Purkinje cell (primary cell): ENCODE data around the gene ABLIM3. TPM values are rescaled to one million over a fixed set of nuclear protein-coding genes. Genes with fewer than 3 reads are reported as not detected.

Source experiments
- polyA plus RNA-seq: library from polyadenylated mRNA; unstranded; fragments of >200 nt; fragmentation: Nextera tagmentation; gene quantifications from 2 replicates; pipeline ENCODE4 v1.2.1, GENCODE V29; 2014

Gene ABLIM3
- polyA plus RNA-seq = 4.1 and 7.1 TPM in 2 replicates

DNA sequence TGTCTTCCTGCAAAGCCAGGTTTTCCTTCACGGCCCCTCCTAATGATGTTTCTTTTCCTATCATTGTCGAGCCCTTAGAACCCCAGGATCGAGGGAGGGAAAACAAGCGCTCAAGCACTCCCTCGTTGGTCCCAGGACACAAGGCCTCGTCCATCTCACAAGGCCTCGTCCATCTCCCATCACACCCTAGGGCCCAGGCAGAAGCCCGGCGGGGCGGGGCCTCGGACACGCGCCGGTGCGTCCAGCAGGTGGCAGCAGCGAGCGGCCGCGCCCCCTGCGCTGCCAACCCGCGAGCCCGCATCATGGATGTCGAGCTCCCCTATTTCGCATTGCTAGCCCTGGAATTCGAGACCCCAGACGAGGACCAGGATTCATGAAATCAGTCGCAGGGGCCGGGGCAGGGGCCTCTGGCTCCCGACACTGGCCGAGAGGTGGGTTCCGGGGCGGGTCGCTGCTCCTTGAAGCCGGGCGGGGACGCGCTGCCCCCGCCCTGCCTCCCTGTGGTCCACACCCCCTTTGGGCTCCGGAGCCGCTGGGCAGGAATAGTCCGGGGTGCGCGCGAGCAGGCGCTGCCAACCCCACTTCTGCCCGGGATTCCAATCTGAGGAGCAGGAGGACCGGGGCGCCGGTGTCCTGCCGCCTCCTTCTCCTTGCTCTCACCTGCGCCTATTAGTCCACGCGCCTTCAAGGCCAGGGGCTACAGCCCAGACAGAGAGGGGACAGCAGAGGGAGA is at the start of gene ABLIM3:
TSS of gene ABLIM3 (plus strand) at position 270 of the 733 bp plus-strand sequence. CDS start 603 bp downstream, outside the sequence.

DNA sequence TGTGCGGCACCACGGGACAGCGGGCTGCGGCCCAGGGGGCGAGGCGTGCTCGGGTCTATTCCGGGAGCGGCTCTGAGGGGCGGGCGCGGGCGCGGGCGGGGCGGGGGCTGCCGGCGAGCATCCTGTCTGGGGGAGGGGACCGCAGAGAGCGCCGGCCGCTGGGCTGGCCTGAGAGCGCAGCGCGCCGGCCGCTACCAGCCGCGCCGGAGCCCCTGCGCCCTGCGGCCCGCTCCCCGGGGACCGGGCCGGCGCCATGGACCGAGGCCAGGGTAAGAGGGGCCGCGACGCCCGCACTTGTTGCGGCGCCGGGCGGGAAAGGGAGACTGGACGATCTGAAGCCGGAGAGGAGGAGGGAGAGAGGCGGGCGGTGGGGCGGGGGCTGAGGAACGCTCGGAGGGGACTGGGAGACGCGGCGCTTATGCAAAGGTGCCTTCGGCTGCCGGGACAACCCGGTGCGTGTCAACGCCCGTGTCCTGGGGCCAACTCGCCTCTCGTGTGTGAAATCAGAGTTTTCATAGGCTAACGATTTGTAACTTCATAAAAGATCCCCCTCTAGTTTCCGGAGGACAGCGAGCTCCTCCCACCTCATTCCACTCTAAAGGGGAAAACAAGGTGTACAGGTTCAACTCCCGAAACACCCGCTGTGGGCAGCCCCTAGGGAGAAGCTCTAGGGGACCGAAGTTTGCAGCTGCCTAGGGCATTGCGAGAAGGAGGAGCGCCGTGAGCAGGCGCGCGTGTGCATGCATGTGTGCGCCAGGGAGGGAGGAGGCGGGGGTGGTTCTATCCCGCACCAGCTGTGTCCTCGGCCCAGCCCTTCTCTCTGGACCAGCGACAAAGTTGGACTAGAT is 130.6 kb downstream of the ABLIM3 start, which contains the start of gene AFAP1L1:
TSS of gene AFAP1L1 (plus strand) at position 144 of the 848 bp plus-strand sequence. CDS start at position 254, 110 bp downstream.

Other genes with a start within 250 kb of the ABLIM3 start
- 0.59 and 1.1 TPM in 2 replicates for gene SH3TC2, start 78.4 kb upstream of the ABLIM3 start, polyA plus RNA-seq
- gene AFAP1L1, start 130.4 kb downstream of the ABLIM3 start, polyA plus RNA-seq = 0.93 TPM in 1 of 2 replicates, not detected in the other
- gene GRPEL2, start 204.0 kb downstream of the ABLIM3 start, polyA plus RNA-seq = 11.6 and 16.6 TPM in 2 replicates
- 15.3 and 18.3 TPM in 2 replicates for gene PCYOX1L, start 216.6 kb downstream of the ABLIM3 start, polyA plus RNA-seq
- not detected in 2 replicates for gene IL17B, start 237.8 kb downstream of the ABLIM3 start, polyA plus RNA-seq